Measurements from ENCODE around the gene TRIM26. TPM values are rescaled to one million over a fixed set of nuclear protein-coding genes. Genes with fewer than 3 reads are reported as not detected.
"Not testable (repeated sequence)": the region's sequence is repeated elsewhere in the genome, so short reads cannot be mapped to it uniquely, and the experiment has no call there.

The TRIM26 gene
- total RNA-seq, 1 experiment from 2014 or later = 36.7 TPM

GRCh38 chr6:30169658-30170614, 43.3 kb downstream of the TRIM26 start:
- peak; percentile 52 for DNase-seq (ENCODE audit: low read depth)

GRCh38 chr6:30168741-30169140, 44.5 kb downstream of the TRIM26 start:
- no peak for DNase-seq (ENCODE audit: low read depth)

GRCh38 chr6:30167101-30167500, 46.1 kb downstream of the TRIM26 start:
- no peak for DNase-seq (ENCODE audit: low read depth)

GRCh38 chr6:30165238-30165637, 48.0 kb downstream of the TRIM26 start:
- DNase-seq (ENCODE audit: low read depth) = not testable (repeated sequence)

- no peak for DNase-seq (ENCODE audit: low read depth)
Measured at GRCh38 chr6:30164714-30165113, 48.5 kb downstream of the TRIM26 start.

GRCh38 chr6:30163918-30164654, 49.1 kb downstream of the TRIM26 start:
- DNase-seq (ENCODE audit: low read depth) = no peak

- DNase-seq (ENCODE audit: low read depth) = no peak
Measured at GRCh38 chr6:30163090-30163917, 49.9 kb downstream of the TRIM26 start, which contains the start of gene TRIM15. Gene TRIM15, plus strand, starts transcription at chr6:30163546. Its CDS starts 139 bp downstream, at chr6:30163685.

- DNase-seq (ENCODE audit: low read depth) = no peak
Measured at GRCh38 chr6:30162265-30163089, 50.7 kb downstream of the TRIM26 start.

GRCh38 chr6:30160785-30161531, 52.2 kb downstream of the TRIM26 start, which contains the start of gene TRIM10:
Gene TRIM10, minus strand, starts transcription at chr6:30161211. Its CDS starts 353 bp downstream, at chr6:30160858.
- DNase-seq (ENCODE audit: low read depth) = no peak

GRCh38 chr6:30160008-30160784, 53.0 kb downstream of the TRIM26 start:
- DNase-seq (ENCODE audit: low read depth) = no peak

- DNase-seq (ENCODE audit: low read depth) = no peak
Measured at GRCh38 chr6:30158475-30159040, 54.6 kb downstream of the TRIM26 start.

GRCh38 chr6:30157999-30158398, 55.2 kb downstream of the TRIM26 start:
- no peak for DNase-seq (ENCODE audit: low read depth)

GRCh38 chr6:30157581-30157980, 55.6 kb downstream of the TRIM26 start:
- no peak for DNase-seq (ENCODE audit: low read depth)

- DNase-seq (ENCODE audit: low read depth) = no peak
Measured at GRCh38 chr6:30156774-30157173, 56.4 kb downstream of the TRIM26 start.

GRCh38 chr6:30156262-30156599, 57.0 kb downstream of the TRIM26 start:
- DNase-seq (ENCODE audit: low read depth) = peak; percentile 42

GRCh38 chr6:30155520-30156261, 57.5 kb downstream of the TRIM26 start:
- no peak for DNase-seq (ENCODE audit: low read depth)

GRCh38 chr6:30154709-30155519, 58.3 kb downstream of the TRIM26 start:
- peak; percentile 81 for DNase-seq (ENCODE audit: low read depth)

Measured in LHCN-M2 (cell line).